A673 (cell line): ENCODE measurements around the gene PLA2G10.

Experiments used
- EZH2 ChIP-seq: fragments of 200-600 bp; sonication (generic); IDR thresholded peaks from 2 replicates; pipeline ENCODE4 v1.6.1; 2017; ENCODE audit warnings: borderline replicate concordance, low read depth, mild to moderate bottlenecking, mixed read lengths, antibody characterized with exemption, low read length; ENCODE audit not compliant: poor library complexity, severe bottlenecking
- TF ChIP-seq, protein P1 (sequence below): fragments of 300-800, 200-600 bp; sonication (generic); conservative IDR thresholded peaks from 2 replicates; pipeline ENCODE4 v1.5.1; 2017; ENCODE audit warnings: low read depth, mild to moderate bottlenecking, antibody characterized with exemption, low read length, moderate library complexity, mixed read lengths

DNA sequence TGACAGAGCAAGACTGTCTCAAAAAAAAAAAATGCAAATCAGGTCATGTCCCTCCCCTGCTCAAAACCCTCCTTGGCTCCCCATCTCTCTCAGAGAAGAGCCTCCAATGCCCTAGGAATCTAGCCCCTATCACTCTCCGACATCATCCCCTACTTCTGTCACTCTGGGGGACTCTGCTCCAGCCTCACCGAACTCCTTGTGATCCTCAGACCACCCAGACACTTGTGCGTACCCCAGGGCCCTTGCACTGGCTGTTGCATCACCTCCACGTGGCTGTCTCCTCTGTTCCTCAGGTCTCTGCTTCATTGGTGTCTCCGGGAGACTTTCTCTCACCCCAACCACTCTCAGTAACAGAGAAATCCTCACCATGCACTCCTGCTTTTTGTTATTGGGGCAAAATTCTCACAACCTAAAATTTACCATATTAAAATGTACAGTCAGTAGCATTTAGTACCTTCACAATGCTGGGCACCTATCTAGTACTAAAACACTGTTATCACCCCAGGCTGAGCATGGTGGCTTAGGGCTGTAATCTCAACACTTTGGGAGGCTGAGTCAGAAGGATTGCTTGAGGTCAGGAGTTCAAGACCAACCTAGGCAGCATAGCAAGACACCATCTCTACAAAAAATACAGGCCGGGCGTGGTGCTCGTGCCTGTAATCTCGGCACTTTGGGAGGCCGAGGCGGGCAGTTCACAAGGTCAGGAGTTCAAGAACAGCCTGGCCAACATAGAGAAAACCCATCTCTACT lies 15.2 kb downstream of the PLA2G10 start:
- TF ChIP-seq, protein P1, sequence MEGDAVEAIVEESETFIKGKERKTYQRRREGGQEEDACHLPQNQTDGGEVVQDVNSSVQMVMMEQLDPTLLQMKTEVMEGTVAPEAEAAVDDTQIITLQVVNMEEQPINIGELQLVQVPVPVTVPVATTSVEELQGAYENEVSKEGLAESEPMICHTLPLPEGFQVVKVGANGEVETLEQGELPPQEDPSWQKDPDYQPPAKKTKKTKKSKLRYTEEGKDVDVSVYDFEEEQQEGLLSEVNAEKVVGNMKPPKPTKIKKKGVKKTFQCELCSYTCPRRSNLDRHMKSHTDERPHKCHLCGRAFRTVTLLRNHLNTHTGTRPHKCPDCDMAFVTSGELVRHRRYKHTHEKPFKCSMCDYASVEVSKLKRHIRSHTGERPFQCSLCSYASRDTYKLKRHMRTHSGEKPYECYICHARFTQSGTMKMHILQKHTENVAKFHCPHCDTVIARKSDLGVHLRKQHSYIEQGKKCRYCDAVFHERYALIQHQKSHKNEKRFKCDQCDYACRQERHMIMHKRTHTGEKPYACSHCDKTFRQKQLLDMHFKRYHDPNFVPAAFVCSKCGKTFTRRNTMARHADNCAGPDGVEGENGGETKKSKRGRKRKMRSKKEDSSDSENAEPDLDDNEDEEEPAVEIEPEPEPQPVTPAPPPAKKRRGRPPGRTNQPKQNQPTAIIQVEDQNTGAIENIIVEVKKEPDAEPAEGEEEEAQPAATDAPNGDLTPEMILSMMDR, result no peak
- no peak for TF ChIP-seq EZH2
